GM04503 (cell line): ENCODE measurements around the gene ECEL1.

ENCODE experiments used
- DNase-seq: peaks from one replicate; pipeline ENCODE4 v3.0.0-alpha.2; 2012; ENCODE audit warnings: low read depth

ECEL1 gene

GRCh38 chr2:232497348-232497747 is 9.7 kb upstream of the ECEL1 start:
- DNase-seq = no peak

DNA sequence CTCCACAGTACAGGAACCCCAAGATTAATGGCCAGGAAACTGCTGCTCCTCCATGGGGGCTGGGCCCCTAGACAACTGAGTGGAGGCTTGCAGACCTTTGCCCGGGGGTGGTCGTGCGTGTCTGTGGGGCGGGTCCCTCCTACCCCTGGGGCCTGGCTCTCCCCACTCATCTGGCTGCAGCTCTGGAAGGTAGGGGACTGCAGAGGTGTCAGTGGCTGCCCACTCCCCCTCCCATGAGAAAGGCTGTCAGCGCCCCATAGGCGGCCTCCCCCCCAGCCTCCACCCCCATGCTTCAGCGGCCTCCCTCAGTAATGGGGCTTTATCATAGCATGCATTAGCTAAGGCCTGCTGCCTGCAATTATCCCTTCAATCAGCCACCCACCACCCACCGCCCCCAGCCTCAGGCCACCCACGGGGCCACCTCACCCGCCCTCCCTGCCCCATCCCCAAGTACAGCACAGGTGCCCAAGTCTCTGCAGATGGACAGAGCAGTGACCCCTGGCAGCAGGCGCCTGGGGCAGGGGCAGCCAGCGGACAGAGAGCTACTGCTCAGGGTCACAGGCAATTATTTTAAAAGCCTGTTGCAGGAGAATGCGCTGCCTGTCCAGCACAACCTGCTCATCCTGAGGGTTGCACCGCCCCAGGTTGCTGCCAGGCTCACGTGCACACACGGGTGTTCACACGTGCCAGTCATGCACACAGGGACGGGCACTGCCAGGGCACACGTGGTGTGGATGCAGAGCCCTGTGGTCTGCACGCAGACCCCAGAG is 9.1 kb upstream of the ECEL1 start:
- DNase-seq = no peak

GRCh38 chr2:232495292-232495691 is 7.7 kb upstream of the ECEL1 start:
- no peak for DNase-seq

GRCh38 chr2:232494542-232494941 is 6.9 kb upstream of the ECEL1 start:
- no peak for DNase-seq

DNA sequence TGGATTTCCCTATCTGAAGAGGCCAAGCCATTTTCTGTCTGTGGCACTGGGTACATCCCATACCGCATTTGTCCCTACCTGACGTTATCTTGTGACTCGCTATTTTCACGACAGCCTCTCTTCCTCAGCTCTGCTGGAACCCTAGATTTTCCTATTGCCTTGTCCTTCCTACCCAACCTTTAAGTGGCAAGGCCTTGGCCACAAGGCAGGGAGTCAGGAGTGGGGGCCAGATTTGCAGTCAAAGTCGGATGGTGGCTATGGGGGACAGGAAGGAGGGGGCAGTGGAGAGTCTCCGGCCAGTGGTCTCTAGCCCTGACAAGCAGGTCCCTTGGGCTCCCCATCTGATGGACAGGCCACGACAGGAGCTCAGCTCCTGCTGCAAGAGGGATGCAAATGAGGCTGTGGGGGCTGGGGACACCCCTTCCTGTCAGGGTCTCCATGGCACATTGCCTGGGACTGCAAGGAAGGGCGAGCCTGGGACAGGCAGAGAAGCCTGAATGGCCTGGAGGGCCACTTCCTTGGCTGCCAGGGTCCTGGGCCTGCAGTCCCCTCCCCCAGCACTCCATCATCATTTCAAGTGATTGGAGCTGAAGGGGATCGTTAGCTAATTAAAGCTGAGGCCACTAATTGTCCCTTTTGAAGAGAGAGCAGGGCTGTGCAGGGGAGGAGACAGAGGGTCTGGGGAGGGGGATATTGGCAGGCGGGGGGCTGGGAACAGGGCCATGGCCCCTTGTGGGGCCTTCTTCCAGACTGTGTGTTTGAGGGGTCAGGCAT is 6.3 kb upstream of the ECEL1 start:
- DNase-seq = no peak

- DNase-seq = no peak
Measured at GRCh38 chr2:232492963-232493700, 5.5 kb upstream of the ECEL1 start.

DNA sequence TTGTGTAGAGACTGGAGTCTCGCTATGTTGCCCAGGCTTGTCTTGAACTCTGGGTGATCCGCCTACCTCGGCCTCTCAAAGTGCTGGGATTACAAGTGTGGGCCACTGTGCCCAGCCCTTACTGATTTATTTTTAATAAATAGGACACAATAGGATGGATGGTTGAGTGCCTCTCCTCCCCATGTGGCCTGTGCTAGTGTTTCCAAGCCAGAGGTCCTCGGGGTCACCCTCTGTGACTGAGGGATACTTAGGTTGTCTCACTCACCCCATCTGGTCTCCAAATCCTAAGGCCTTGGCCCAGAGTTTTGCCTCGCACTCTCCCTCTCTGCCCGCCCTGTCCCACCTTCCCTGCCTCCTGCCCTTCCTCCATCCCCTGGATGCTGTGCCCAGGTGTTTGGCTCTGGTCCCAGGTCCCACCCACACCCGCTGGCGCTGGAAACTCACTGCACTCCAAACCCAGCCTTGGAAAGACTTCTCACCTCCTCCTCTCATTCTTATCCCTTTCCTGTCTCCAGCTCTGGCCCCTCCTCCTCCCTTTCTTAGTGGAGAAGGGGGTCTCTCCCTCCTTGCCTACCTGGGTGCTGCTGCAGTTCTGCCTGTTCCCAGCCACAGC is 4.7 kb upstream of the ECEL1 start:
- no peak for DNase-seq

GRCh38 chr2:232491139-232491780 is 3.6 kb upstream of the ECEL1 start:
- DNase-seq = no peak

DNA sequence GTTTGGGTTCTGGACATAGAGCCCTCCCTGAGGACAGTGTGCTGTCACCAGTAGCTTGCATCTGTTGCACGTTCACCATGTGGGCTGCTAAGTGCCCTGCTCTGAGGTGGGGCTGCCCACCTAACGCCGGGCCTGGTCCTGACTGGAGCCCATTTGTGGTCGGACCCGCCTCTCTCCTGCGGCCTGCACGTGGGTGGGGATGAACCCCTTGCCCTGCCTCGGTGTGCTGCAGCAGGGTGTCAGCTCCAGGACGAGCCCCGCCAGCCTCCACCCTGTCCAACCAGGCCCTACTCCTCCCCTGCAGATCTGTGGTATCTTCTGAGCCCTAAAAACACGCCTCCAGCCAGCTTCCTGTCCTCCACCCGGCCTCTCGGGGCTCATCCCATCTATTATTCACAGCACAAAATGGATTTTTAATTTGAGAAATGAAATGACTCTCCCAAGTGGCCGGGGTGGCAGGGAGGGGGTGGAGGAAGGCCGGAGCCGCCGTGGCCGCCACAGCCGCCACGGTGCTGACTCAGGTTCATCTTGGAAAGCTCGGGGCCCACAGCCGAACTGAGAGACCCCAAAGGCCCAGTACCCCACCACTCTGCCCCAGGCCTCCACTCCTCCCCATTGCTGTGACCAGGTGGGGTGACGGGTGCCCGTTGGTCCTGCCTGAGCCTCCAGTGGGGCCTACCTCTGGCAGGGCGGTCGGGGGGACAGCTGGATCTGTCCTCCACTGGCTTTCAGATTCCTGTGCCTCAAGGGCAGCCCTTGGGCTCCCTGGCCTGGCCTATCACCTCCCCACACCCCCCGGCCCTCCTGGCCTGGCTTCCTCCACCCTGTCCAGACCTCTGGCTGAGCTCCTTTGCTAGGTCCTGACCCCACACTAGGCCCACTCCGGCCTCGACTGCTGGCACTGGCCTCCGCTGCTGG is 2.8 kb upstream of the ECEL1 start:
- DNase-seq = no peak

GRCh38 chr2:232489516-232490220 is 2.0 kb upstream of the ECEL1 start:
- DNase-seq = no peak

GRCh38 chr2:232488721-232489300 is 1.2 kb upstream of the ECEL1 start:
- DNase-seq = no peak

- no peak for DNase-seq
Measured at GRCh38 chr2:232488097-232488711, 570 bp upstream of the ECEL1 start.

GRCh38 chr2:232486558-232487384 is 863 bp downstream of the ECEL1 start:
- DNase-seq = no peak

GRCh38 chr2:232485757-232486557 is 1.7 kb downstream of the ECEL1 start:
- no peak for DNase-seq

DNA sequence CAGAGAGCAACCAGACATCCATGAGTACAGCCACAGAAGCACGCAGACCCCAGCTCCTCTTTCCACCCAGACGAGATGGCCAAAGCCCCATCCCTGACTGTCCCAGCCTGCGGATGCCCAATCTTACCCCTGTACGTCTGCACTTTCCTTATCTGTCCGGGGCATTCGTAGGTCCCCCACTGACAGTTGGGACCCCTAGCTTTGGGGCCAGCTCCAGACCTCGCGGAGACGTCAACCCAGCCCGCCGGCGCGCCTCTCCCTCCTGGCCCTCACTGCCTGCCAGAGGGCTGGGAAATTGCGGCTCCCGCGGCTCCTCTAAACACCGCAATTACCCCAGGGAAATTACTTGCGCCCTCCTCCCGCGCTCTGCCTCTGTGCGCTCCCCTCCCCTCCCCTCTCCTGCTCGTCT is 2.3 kb downstream of the ECEL1 start:
- no peak for DNase-seq

DNA sequence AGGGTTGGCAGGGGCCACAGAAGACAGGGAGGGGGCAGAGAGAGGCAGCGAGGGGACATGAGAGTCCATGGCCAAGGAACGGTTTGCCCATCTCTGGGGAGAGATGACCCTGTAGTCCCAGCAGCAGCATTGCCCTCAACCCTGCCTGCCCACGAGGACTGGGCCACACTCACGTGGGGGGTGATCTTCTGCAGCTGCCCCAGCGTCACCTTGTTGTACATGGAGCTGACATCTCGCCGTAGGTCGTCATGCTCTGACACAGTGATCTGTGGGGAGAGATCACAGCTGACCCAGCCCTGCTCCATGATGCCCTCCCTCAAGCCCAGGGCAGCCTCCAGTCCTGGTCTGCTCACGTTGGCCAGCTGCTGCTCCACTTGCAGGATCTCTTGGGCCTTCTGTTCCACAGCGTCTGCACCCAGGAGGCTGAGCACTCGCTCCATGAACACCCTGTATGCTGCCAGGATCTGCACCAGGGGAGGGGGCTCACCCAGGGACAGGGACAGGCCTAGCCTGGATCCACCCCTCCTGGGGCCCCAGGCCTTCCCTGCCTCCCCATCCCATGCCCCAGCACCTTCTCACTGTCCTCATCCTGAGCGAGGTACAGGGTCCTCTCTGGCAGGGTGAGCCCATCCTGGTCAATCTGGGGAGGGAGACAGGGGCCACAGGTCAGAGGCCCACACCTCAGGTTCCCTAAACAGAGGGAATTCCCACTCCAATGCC is 2.8 kb downstream of the ECEL1 start:
- no peak for DNase-seq
